Mucosa of rectum (tissue), 2 donors: Measurements from ENCODE around the gene ERGIC1.

Source experiments
- H3K27ac ChIP-seq, 2 donors: one replicate each; pipeline ENCODE4 v1.7.0; 2013; ENCODE audit warnings: inconsistent platforms in 2 of 2, low read depth in 2 of 2, low read length in 2 of 2
- H3K27me3 ChIP-seq, 2 donors: one replicate each; pipeline ENCODE4 v1.7.0; 2013; ENCODE audit warnings: low read length in 2 of 2; ENCODE audit not compliant: control insufficient read depth in 2 of 2, insufficient read depth in 2 of 2
- H3K36me3 ChIP-seq, 2 donors: one replicate each; pipeline ENCODE4 v1.7.0; 2013; ENCODE audit warnings: low read length in 2 of 2; ENCODE audit not compliant: control insufficient read depth in 2 of 2, insufficient read depth in 2 of 2
- H3K4me1 ChIP-seq, 2 donors: one replicate each; pipeline ENCODE4 v1.7.0; 2013; ENCODE audit warnings: low read length in 2 of 2, mild to moderate bottlenecking in 1 of 2; ENCODE audit not compliant: control insufficient read depth in 2 of 2, insufficient read depth in 2 of 2
- H3K4me3 ChIP-seq, 2 donors: one replicate each; pipeline ENCODE4 v1.7.0; 2013; ENCODE audit warnings: low read length in 2 of 2
- H3K9ac ChIP-seq, 2 donors: one replicate each; pipeline ENCODE4 v1.7.0; 2013; ENCODE audit warnings: low read length in 2 of 2, low read depth in 1 of 2, mild to moderate bottlenecking in 1 of 2
- H3K9me3 ChIP-seq, 2 donors: one replicate each; pipeline ENCODE4 v1.7.0; 2013; ENCODE audit warnings: low read length in 2 of 2; ENCODE audit not compliant: control insufficient read depth in 2 of 2
- donor health status: healthy.
- donor health status: Normal muscosa, but diverticular disease.

The ERGIC1 gene

DNA sequence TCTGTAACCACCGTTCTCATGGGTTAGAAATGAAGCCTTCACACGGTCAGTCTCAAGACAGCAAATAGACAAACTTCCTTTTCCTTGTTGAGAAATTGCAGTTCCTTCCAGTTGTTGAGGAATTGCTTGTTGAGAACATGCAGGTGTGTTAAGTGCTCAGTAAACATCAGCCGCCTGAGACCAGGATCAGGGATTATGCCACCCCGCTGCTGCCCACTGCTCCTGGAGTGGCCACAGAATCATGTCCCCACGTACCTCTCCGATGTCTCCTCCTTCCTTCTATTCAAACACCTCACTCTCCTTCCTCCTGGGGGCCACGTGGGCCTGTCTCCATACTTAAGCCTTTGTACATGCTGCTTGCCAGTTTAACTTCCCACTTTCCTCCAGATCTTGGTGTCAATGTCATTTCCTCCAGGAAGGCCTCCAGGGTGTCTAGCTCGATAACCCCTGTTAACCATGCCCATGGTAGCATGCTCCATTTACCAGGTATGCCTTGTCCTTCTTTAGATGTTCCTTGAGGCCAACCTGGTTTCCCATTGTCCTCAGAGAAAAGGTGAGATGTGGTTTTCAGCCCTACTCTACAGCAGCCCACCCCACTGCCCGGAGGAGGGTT is 91.4 kb downstream of the ERGIC1 start:
- no peaks in the 10 kb centered on the region for H3K9me3 ChIP-seq
- H3K27ac ChIP-seq: no peak overlapping the region
- H3K27me3 ChIP-seq: no peaks in the 10 kb centered on the region
- peaks cover 43 to 56% of the 10 kb centered on the region in 2 donors for H3K36me3 ChIP-seq
- no peaks in the 10 kb centered on the region for H3K4me1 ChIP-seq
- H3K4me3 ChIP-seq: no peak overlapping the region
- no peak overlapping the region for H3K9ac ChIP-seq

DNA sequence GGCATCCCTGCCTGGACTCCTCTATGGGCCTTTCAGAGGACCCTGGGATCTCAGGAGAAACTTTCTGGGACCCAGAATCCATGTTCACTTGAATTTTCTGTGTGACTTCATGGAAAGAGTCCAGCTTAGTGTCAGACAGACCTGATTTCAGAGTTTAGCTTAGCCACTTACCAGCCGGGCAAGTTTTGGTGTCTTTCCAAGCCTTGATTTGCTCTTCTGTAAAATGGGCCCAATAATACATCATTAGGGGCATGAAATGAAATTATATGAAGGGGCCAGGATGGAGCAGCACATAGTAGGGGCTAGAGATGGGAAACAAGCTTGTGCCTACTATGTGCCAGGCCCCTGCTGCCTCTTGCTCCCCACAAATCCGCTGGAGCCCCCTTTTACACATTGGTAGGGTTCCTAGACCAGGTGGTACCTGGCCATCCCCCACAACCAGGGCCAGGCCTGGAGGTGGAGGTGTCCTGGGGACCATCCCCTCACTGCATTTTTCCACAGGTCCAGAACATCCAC is 92.0 kb downstream of the ERGIC1 start:
- H3K27me3 ChIP-seq: no peaks in the 10 kb centered on the region
- peaks cover 43 to 53% of the 10 kb centered on the region in 2 donors for H3K36me3 ChIP-seq
- H3K4me1 ChIP-seq: no peaks in the 10 kb centered on the region
- no peaks in the 10 kb centered on the region for H3K9me3 ChIP-seq
- no peak overlapping the region for H3K4me3 ChIP-seq
- no peak overlapping the region for H3K27ac ChIP-seq
- H3K9ac ChIP-seq: no peak overlapping the region

DNA sequence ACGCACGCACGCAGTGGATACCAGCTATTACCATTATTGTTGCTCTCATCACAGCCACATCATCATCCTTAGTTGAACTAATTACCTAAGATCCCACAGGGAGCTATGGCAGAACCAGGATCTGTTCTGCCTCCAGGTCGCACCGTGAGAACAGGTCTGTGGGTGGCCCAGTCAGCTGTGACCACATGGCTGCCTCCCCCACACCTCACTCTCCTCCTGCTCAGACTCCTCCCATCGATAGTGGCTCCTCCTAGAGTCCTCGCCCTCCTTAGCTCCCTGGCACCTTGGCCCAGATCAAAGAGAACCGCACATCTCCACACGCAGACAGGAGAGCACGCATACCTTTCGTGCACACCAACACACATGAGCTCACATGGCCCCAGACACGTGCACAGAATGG is 92.7 kb downstream of the ERGIC1 start:
- Histone ChIP-seq H3K4me1 (no peaks in the 10 kb centered on the region), H3K9ac (no peak overlapping the region), H3K27me3 (no peaks in the 10 kb centered on the region), H3K36me3 (peaks cover 39 to 48% of the 10 kb centered on the region in 2 donors), H3K27ac (no peak overlapping the region), H3K9me3 (no peaks in the 10 kb centered on the region), H3K4me3 (no peak overlapping the region)

DNA sequence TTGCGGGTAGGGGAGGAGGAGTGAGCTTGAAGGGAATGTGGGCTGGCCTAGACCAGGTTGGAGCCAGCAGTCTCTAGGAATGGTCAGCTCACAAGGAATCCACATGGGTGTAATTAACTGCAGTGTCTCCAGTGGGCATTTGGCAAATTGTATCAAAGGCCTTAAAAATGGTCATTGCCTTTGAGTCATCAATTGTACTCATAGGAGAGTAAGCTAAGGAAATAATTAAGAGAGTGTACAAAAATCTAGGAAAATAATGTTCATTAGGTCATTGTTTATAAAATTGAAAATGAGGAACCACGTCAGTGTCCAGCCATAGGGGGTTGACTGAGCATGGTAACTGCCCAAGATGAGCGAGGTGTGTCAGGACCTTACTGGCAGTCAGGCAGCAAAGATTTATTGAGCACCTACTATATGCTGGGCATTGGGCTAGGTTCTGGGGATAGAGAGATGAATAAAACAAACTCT is 95.4 kb downstream of the ERGIC1 start:
- Histone ChIP-seq H3K27ac (no peak overlapping the region), H3K27me3 (no peaks in the 10 kb centered on the region), H3K4me1 (no peaks in the 10 kb centered on the region), H3K9me3 (no peaks in the 10 kb centered on the region), H3K9ac (no peak overlapping the region), H3K4me3 (no peak overlapping the region), H3K36me3 (peaks cover 34 to 46% of the 10 kb centered on the region in 2 donors)

DNA sequence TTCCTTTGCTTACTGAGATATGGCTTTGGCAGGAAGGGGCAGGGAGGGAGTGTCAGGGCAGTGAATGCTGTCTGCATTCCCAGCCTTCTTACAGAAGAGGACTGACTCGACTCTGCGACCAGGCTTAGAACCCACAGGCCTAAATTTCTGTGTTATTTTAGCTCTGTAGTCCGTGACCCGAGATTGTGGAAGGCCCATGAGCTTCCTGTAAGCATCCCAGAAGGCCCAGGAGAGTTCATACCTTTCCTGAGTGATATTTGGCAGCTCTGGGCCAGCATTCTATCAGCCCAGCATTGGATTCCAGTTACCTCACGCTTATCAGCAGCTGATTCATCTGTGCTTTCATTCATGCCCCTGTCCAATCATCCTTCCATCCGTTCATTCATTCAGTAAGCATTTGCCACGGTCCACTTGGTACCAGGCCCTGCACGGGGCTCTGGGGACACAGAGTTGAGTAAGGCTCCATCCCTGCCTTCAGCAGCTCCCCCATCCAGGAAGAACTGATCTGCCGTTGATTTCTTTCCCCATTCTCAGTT is 97.0 kb downstream of the ERGIC1 start:
- H3K27me3 ChIP-seq: no peaks in the 10 kb centered on the region
- H3K4me3 ChIP-seq: no peak overlapping the region
- no peak overlapping the region for H3K9ac ChIP-seq
- H3K36me3 ChIP-seq: peaks cover 45 to 55% of the 10 kb centered on the region in 2 donors
- no peaks in the 10 kb centered on the region for H3K4me1 ChIP-seq
- H3K27ac ChIP-seq: no peak overlapping the region
- no peaks in the 10 kb centered on the region for H3K9me3 ChIP-seq

DNA sequence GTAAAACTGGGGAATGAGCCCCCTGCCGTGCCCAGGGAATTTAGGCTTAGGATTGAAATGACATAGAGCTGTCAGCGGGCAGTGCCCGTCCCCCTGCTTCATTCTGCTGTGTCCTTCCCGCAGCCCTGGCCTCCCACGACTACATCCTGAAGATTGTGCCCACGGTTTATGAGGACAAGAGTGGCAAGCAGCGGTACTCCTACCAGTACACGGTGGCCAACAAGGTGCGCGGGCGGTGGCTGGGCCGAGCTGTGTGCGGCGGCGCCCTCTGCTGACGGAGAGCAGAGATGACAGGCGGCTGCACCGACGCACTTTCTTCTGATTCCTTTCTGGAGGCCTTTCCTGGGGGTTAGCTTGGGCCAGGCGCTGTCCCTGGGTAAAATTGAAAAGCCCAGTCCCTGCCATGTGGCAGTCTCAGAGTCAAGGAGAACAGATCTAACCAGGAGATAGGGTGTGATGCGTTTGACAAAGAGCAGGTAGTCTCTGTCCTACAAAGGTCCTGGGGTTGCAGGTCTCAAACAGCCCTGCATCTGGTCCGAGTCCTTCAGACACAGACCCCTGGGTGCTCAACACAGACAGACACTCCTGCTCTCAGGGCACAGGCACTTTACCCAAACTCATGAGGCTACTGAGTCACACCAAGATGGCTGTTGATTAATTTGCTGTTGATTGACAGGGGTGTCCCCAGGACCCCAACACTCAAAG is 98.4 kb downstream of the ERGIC1 start:
- no peaks in the 10 kb centered on the region for H3K27me3 ChIP-seq
- H3K36me3 ChIP-seq: peaks cover 44 to 55% of the 10 kb centered on the region in 2 donors
- H3K9ac ChIP-seq: peak overlapping the region in 1 of 2 donors; percentile 24
- no peaks in the 10 kb centered on the region for H3K4me1 ChIP-seq
- H3K27ac ChIP-seq: no peak overlapping the region
- H3K9me3 ChIP-seq: no peaks in the 10 kb centered on the region
- no peak overlapping the region for H3K4me3 ChIP-seq

DNA sequence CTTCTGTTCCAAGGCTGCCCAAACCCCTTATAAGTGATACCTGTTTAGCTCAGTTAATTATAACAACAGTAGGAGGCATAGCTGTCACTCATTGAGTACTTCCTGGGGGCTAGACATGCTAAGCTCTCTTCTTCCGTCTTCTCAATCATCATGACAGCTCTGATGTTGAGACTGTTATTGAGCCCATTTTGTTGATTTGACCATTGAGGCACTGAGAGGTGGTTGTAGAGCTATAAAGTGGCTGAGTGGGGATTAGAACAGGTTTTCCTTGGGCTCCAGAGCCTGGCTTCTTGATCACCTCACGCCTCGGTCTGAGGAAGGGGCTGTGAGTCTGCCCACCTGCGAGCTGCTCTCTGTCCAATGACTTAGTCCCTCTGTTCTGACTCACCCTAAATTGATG is 99.2 kb downstream of the ERGIC1 start:
- Histone ChIP-seq H3K36me3 (peaks cover 37 to 53% of the 10 kb centered on the region in 2 donors), H3K27ac (no peak overlapping the region), H3K9me3 (no peaks in the 10 kb centered on the region), H3K27me3 (no peaks in the 10 kb centered on the region), H3K4me1 (no peaks in the 10 kb centered on the region), H3K4me3 (no peak overlapping the region), H3K9ac (no peak overlapping the region)

DNA sequence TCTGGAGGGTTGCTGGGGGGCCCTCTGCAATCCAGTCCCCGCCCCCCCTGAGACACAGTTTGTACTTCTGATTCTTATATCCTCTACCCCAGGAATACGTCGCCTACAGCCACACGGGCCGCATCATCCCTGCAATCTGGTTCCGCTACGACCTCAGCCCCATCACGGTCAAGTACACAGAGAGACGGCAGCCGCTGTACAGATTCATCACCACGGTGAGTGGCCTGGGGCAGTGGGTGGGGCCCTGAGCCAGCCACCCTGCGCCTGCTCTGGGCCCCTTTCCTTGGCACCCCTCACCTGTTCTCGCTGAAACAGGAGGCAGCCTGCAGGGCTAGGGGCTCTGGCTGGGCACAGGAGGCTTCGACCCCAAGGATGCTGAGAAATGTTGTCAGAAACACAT is 101.0 kb downstream of the ERGIC1 start:
- no peaks in the 10 kb centered on the region for H3K27me3 ChIP-seq
- H3K4me1 ChIP-seq: no peaks in the 10 kb centered on the region
- H3K9me3 ChIP-seq: no peaks in the 10 kb centered on the region
- H3K4me3 ChIP-seq: no peak overlapping the region
- no peak overlapping the region for H3K9ac ChIP-seq
- peaks cover 31 to 56% of the 10 kb centered on the region in 2 donors for H3K36me3 ChIP-seq
- H3K27ac ChIP-seq: no peak overlapping the region

DNA sequence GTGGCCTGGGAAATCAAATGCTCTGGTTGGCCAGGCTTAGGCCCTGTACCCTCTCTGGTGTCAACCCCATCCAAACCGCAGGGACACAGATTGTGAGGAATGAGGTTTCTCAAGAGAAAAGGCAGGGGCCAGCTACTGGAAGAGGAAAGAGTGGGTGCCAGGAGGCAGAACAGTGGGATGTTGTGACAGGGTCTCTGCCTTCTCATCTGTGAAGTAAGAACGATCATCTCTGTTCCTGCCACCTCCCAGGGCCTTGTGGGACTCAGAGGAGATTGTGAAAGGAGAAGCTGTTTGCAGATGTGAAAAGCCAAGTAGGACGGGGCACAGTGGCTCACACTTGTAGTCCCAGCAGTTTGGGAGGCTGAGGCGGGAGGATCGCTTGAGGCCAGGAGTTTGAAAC is 102.3 kb downstream of the ERGIC1 start:
- no peaks in the 10 kb centered on the region for H3K4me1 ChIP-seq
- H3K4me3 ChIP-seq: no peak overlapping the region
- no peak overlapping the region for H3K27ac ChIP-seq
- no peaks in the 10 kb centered on the region for H3K9me3 ChIP-seq
- no peaks in the 10 kb centered on the region for H3K27me3 ChIP-seq
- no peak overlapping the region for H3K9ac ChIP-seq
- H3K36me3 ChIP-seq: peaks cover 35 to 63% of the 10 kb centered on the region in 2 donors

DNA sequence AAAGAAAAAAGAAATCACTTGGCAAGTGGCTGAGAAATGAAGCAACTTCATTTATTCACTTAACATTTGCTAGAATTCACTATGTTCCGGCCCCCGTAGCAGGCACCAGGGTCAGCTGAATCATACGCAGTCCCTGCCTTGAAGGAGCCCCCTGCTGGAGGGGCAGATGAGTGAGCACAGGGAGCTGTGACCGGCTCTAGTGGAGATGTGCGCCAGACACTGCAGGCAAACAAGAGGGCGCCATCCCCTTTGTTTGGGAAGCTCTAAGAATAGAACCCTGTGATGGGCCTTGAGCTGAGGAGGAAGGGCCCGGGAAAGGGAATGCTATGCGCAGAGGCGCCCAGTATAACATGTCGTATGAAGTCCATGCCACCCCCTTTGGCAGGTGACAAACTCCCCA is 105.0 kb downstream of the ERGIC1 start:
- Histone ChIP-seq H3K27ac (no peak overlapping the region), H3K4me1 (no peaks in the 10 kb centered on the region), H3K36me3 (peaks cover 41 to 64% of the 10 kb centered on the region in 2 donors), H3K4me3 (no peak overlapping the region), H3K9ac (no peak overlapping the region), H3K27me3 (no peaks in the 10 kb centered on the region), H3K9me3 (no peaks in the 10 kb centered on the region)
